T-cell (primary cell): ENCODE results near the gene MEOX1. TPM values are rescaled to one million over a fixed set of nuclear protein-coding genes. Genes with fewer than 3 reads are reported as not detected.

Source experiments
- ATAC-seq, 4 experiments: fragments of 200-7000 bp in 3 of 4; fragments of 150-1000 bp in 1 of 4; cut with Tn5 transposase; replicated peaks in 1 of 4; 1 replicate in 3 of 4; 2 replicates in 1 of 4; pipeline ENCODE4 v1.10.0; 2021; ENCODE audit warnings: moderate library complexity in 3 of 4, mild to moderate bottlenecking in 2 of 4, moderate number of reproducible peaks in 1 of 4
- CTCF ChIA-PET, 2 donors: fragments of 300-600 bp; sonication (Branson Sonifier 250); formaldehyde crosslinking; loops; one replicate each; lab custom pipeline; 2022; ENCODE audit warnings: antibody characterized with exemption in 2 of 2; lab: Charles Lee
- POLR2A ChIA-PET, 2 donors: fragments of 300-600 bp; sonication (Branson Sonifier 250); formaldehyde crosslinking; loops; one replicate each; lab custom pipeline; 2022; ENCODE audit warnings: antibody characterized with exemption in 2 of 2; lab: Charles Lee
- DNase-seq, 35 experiments: peaks; one replicate each; pipeline versions ENCODE4 v3.0.0 to v3.0.0-alpha.2; 2013 to 2023
- H3K27ac ChIP-seq: one replicate; pipeline ENCODE4 v1.5.1; 2013; ENCODE audit warnings: low read length
- H3K27me3 ChIP-seq, 2 experiments: replicated peaks in 1 of 2; 1 replicate in 1 of 2; 2 replicates in 1 of 2; pipeline versions ENCODE4 v1.6.1 to v1.7.0; 2013; ENCODE audit warnings: low read length in 1 of 2, mixed read lengths in 1 of 2; ENCODE audit not compliant: control insufficient read depth in 2 of 2, insufficient read depth in 2 of 2; ENCODE audit errors: extremely low read depth in 1 of 2
- H3K36me3 ChIP-seq, 2 donors: 1 replicate in 1 of 2; 2 replicates in 1 of 2; pipeline versions ENCODE4 v1.6.1 to v1.7.0; 2013; ENCODE audit warnings: low read length in 1 of 2; ENCODE audit not compliant: control insufficient read depth in 2 of 2, insufficient read depth in 1 of 2; ENCODE audit errors: extremely low read depth in 1 of 2
- H3K4me1 ChIP-seq, 2 experiments: 1 replicate in 1 of 2; 2 replicates in 1 of 2; pipeline versions ENCODE4 v1.6.1 to v1.7.0; 2013; ENCODE audit warnings: low read length in 2 of 2, mixed read lengths in 1 of 2; ENCODE audit not compliant: insufficient read depth in 2 of 2, control insufficient read depth in 1 of 2; ENCODE audit errors: extremely low read depth in 1 of 2
- H3K4me3 ChIP-seq, 2 donors: 1 replicate in 1 of 2; 2 replicates in 1 of 2; pipeline versions ENCODE4 v1.5.1 to v1.7.0; 2013; ENCODE audit warnings: mild to moderate bottlenecking in 2 of 2, low read length in 1 of 2, moderate library complexity in 1 of 2; ENCODE audit not compliant: control insufficient read depth in 1 of 2; ENCODE audit errors: extremely low read depth in 1 of 2
- H3K9me3 ChIP-seq: 2 replicates; pipeline ENCODE4 v1.7.0; 2013
- H3K27ac Mint-ChIP-seq, 2 donors: one replicate each; pipeline ENCODE4 v1.8.0; 2020 to 2021; ENCODE audit warnings: mild to moderate bottlenecking in 2 of 2, mixed read lengths in 2 of 2
- H3K27me3 Mint-ChIP-seq, 2 donors: one replicate each; pipeline ENCODE4 v1.8.0; 2021 to 2022; ENCODE audit warnings: mixed read lengths in 2 of 2
- H3K36me3 Mint-ChIP-seq: one replicate; pipeline ENCODE4 v1.8.0; 2021; ENCODE audit warnings: mixed read lengths
- H3K4me1 Mint-ChIP-seq, 3 donors: one replicate each; pipeline ENCODE4 v1.8.0; 2020 to 2022; ENCODE audit warnings: mixed read lengths in 3 of 3, mild to moderate bottlenecking in 1 of 3
- H3K4me3 Mint-ChIP-seq, 3 donors: one replicate each; pipeline ENCODE4 v1.8.0; 2020 to 2022; ENCODE audit warnings: mild to moderate bottlenecking in 3 of 3, mixed read lengths in 3 of 3, moderate library complexity in 3 of 3
- H3K9me3 Mint-ChIP-seq, 3 donors: one replicate each; pipeline ENCODE4 v1.8.0; 2020 to 2022; ENCODE audit warnings: mixed read lengths in 3 of 3
- WGBS: methylation state at CpG from one replicate; pipeline ENCODE4 v1.1.5; 2013; ENCODE audit warnings: missing lambda C conversion rate; ENCODE audit not compliant: insufficient coverage; 5-methylcytosine and 5-hydroxymethylcytosine counted together
- total RNA-seq, 35 experiments: library from RNA in 6 of 35; stranded (reverse) in 6 of 35; fragments of 120-200 nt in 1 of 35; gene quantifications; one replicate each; pipeline versions ENCODE4 v1.2.1 to v1.2.4 and lab custom pipeline; 2013 to 2026

The MEOX1 gene
- total RNA-seq, 5 donors from 2014 or later (not counting 1 experiment from before 2014, with no cell fraction given), result 2.9 to 5.5 (median 3.6) TPM

- ChIA-PET POLR2A (no interaction called here), CTCF (interaction anchor here in 1 of 2 donors (0.6 kb wide), 1 partner anchor 738 kb away, joined by 5 read pairs; no protein-coding TSS in a partner anchor)
- no peak overlapping the region for H3K27ac Mint-ChIP-seq
- H3K27me3 Mint-ChIP-seq, result peaks cover 2 to 10% of the 10 kb centered on the region in 2 donors
- Histone ChIP-seq H3K27me3 (peaks cover 0 to under 1% of the 10 kb centered on the region in 2 experiments), H3K36me3 (no peaks in the 10 kb centered on the region), H3K4me1 (peaks cover 0 to 9% of the 10 kb centered on the region in 2 experiments), H3K9me3 (no peaks in the 10 kb centered on the region), H3K4me3 (no peak overlapping the region), H3K27ac (no peak overlapping the region)
- peaks cover 7 to 12% (median 11%) of the 10 kb centered on the region in 3 donors for H3K4me1 Mint-ChIP-seq
- WGBS, result 100% methylated on average over 1 of the region's 1 CpG
- no peak for ATAC-seq
- H3K9me3 Mint-ChIP-seq, result no peaks in the 10 kb centered on the region
- H3K4me3 Mint-ChIP-seq, result no peak overlapping the region
- H3K36me3 Mint-ChIP-seq, result no peaks in the 10 kb centered on the region
- DNase-seq, result no peak
These were observed 8.9 kb upstream of the MEOX1 start for GRCh38 chr17:43670645-43671030.

- Mint-ChIP-seq H3K4me3 (no peak overlapping the region), H3K36me3 (no peaks in the 10 kb centered on the region), H3K4me1 (peaks cover 7 to 14% (median 11%) of the 10 kb centered on the region in 3 donors), H3K27me3 (peaks cover 0 to 5% of the 10 kb centered on the region in 2 donors), H3K27ac (peak overlapping the region in 1 of 2 donors; percentile 19), H3K9me3 (no peaks in the 10 kb centered on the region)
- Histone ChIP-seq H3K4me1 (peaks cover 0 to 9% of the 10 kb centered on the region in 2 experiments), H3K4me3 (no peak overlapping the region), H3K9me3 (no peaks in the 10 kb centered on the region), H3K27me3 (peaks cover 0 to 3% of the 10 kb centered on the region in 2 experiments), H3K27ac (no peak overlapping the region), H3K36me3 (no peaks in the 10 kb centered on the region)
- WGBS, result 47% methylated on average over 3 of the region's 10 CpGs
- ChIA-PET POLR2A (no interaction called here), CTCF (interaction anchor here in 1 of 2 donors (0.6 kb wide), 1 partner anchor 737 kb away, joined by 5 read pairs; no protein-coding TSS in a partner anchor)
- no peak for DNase-seq
- ATAC-seq, result peak in 1 of 4 experiments; percentile 13
These were observed 8.4 kb upstream of the MEOX1 start for GRCh38 chr17:43669971-43670644.

- H3K27me3 ChIP-seq, result peaks cover 0 to 7% of the 10 kb centered on the region in 2 experiments
- no peak overlapping the region for H3K4me3 ChIP-seq
- no peak overlapping the region for H3K27ac ChIP-seq
- no peak for DNase-seq
- no peaks in the 10 kb centered on the region for H3K36me3 ChIP-seq
- Mint-ChIP-seq H3K4me1 (peaks cover 5 to 18% (median 6%) of the 10 kb centered on the region in 3 donors), H3K9me3 (no peaks in the 10 kb centered on the region), H3K4me3 (no peak overlapping the region), H3K36me3 (no peaks in the 10 kb centered on the region), H3K27ac (no peak overlapping the region), H3K27me3 (no peaks in the 10 kb centered on the region)
- 81% methylated on average over 3 of the region's 3 CpGs for WGBS
- ATAC-seq, result no peak
- H3K9me3 ChIP-seq, result no peaks in the 10 kb centered on the region
- ChIA-PET CTCF (no interaction called here), POLR2A (no interaction called here)
- H3K4me1 ChIP-seq, result peaks cover 3 to 15% of the 10 kb centered on the region in 2 experiments
These were observed 6.2 kb upstream of the MEOX1 start for GRCh38 chr17:43667947-43668348.

GRCh38 chr17:43667506-43667905 lies 5.8 kb upstream of the MEOX1 start:
- no peaks in the 10 kb centered on the region for H3K27me3 Mint-ChIP-seq
- Histone ChIP-seq H3K9me3 (no peaks in the 10 kb centered on the region), H3K27ac (no peak overlapping the region), H3K27me3 (peaks cover 0 to 11% of the 10 kb centered on the region in 2 experiments), H3K4me1 (peaks cover 6 to 19% of the 10 kb centered on the region in 2 experiments), H3K36me3 (no peaks in the 10 kb centered on the region), H3K4me3 (no peak overlapping the region)
- ChIA-PET POLR2A (no interaction called here), CTCF (no interaction called here)
- DNase-seq, result no peak
- no peaks in the 10 kb centered on the region for H3K36me3 Mint-ChIP-seq
- WGBS, result no CpG with 5 or more reads among the region's 7 CpGs
- ATAC-seq, result no peak
- H3K4me3 Mint-ChIP-seq, result no peak overlapping the region
- H3K9me3 Mint-ChIP-seq, result no peaks in the 10 kb centered on the region
- H3K27ac Mint-ChIP-seq, result no peak overlapping the region
- H3K4me1 Mint-ChIP-seq, result peaks cover 8 to 23% (median 10%) of the 10 kb centered on the region in 3 donors

- ATAC-seq (no peak), DNase-seq (no peak)
- peaks cover 17 to 35% of the 10 kb centered on the region in 2 experiments for H3K4me1 ChIP-seq
- no peaks in the 10 kb centered on the region for H3K36me3 ChIP-seq
- no peak overlapping the region for H3K27ac Mint-ChIP-seq
- H3K9me3 ChIP-seq, result no peaks in the 10 kb centered on the region
- H3K4me3 Mint-ChIP-seq, result no peak overlapping the region
- H3K27ac ChIP-seq, result no peak overlapping the region
- WGBS, result 100% methylated on average over 1 of the region's 4 CpGs
- ChIA-PET CTCF (interaction anchor here in 1 of 2 donors (1.0 kb wide), 1 partner anchor 89 kb away, joined by 3 read pairs; no protein-coding TSS in a partner anchor), POLR2A (interaction anchor here in 1 of 2 donors (0.6 kb wide), 1 partner anchor 182 kb away, joined by 4 read pairs; the partner anchor contains the start of gene DHX8)
- H3K4me3 ChIP-seq, result no peak overlapping the region
- H3K27me3 ChIP-seq, result peaks cover 0 to 19% of the 10 kb centered on the region in 2 experiments
- no peaks in the 10 kb centered on the region for H3K9me3 Mint-ChIP-seq
- peaks cover 0 to 2% of the 10 kb centered on the region in 2 donors for H3K27me3 Mint-ChIP-seq
- H3K4me1 Mint-ChIP-seq, result peaks cover 20 to 38% (median 22%) of the 10 kb centered on the region in 3 donors
- no peaks in the 10 kb centered on the region for H3K36me3 Mint-ChIP-seq
These were observed 4.2 kb upstream of the MEOX1 start for GRCh38 chr17:43665937-43666236.

- 89% methylated on average over 14 of the region's 26 CpGs for WGBS
- ATAC-seq (no peak), DNase-seq (no peak)
- Mint-ChIP-seq H3K4me3 (no peak overlapping the region), H3K27me3 (peaks cover 0 to 5% of the 10 kb centered on the region in 2 donors), H3K27ac (no peak overlapping the region), H3K4me1 (peaks cover 26 to 43% (median 28%) of the 10 kb centered on the region in 3 donors), H3K36me3 (no peaks in the 10 kb centered on the region), H3K9me3 (no peaks in the 10 kb centered on the region)
- no peaks in the 10 kb centered on the region for H3K9me3 ChIP-seq
- no peak overlapping the region for H3K4me3 ChIP-seq
- no peak overlapping the region for H3K27ac ChIP-seq
- H3K36me3 ChIP-seq, result no peaks in the 10 kb centered on the region
- peaks cover 23 to 39% of the 10 kb centered on the region in 2 experiments for H3K4me1 ChIP-seq
- POLR2A ChIA-PET, result interaction anchor here in 1 of 2 donors (0.6 kb wide), 1 partner anchor 181 kb away, joined by 4 read pairs; the partner anchor contains the start of gene DHX8
- CTCF ChIA-PET, result interaction anchor here in 1 of 2 donors (1.0 kb wide), 1 partner anchor 89 kb away, joined by 3 read pairs; no protein-coding TSS in a partner anchor
- peaks cover 0 to 23% of the 10 kb centered on the region in 2 experiments for H3K27me3 ChIP-seq
These were observed 3.6 kb upstream of the MEOX1 start for GRCh38 chr17:43665084-43665936.
